ENCODE data around the gene SPOCD1.

SPOCD1 gene

DNA sequence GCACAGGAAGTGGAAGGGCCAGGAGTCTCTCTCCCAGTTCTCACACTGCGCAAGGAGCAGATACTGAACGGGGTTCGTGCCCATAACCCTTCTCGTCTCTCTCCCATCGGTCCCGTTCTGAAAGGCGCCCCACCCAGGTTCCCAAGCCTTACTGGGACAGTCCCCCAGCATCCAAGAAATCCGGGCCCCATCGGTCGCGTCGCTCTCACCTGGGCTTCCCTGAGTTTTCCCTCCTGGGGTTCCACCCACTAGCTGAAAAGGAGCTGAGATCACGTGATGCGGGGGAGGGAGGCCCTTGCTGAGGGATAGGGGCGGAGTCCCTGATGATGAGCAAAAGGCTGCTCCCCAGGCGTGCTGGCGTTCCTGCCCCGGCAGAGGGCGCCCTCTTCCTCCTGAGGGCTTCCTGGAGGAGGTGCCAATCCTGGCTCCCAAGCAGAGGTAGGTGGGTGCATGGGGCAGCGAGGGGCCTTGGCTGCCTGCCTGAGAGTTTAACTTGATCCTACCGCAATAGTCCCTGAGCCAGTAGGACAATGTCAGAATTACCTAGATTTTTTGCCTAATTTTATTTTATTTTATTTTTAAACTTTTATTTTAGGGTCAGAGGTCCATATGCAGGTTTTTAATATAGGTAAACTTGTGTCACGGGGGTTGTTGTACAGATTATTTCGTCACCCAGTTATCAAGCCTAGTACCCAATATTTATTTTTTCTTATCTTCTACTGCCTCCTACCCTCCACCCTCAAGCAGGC lies at the start of gene SPOCD1 (continued):
- TF ChIP-seq, protein P1, sequence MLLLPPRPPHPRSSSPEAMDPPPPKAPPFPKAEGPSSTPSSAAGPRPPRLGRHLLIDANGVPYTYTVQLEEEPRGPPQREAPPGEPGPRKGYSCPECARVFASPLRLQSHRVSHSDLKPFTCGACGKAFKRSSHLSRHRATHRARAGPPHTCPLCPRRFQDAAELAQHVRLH (tag by site-specific recombination; IDR thresholded peaks at IDR 0.05) = peak; percentile 98
- TF ChIP-seq SP3 (tag by site-specific recombination; IDR thresholded peaks at IDR 0.05) (peak; percentile 68), ZNF335 (tag by site-specific recombination; conservative IDR thresholded peaks at IDR 0.05) (peak; percentile 33; the same call in 1 of the 2 replicates), KLF16 (tag by site-specific recombination; IDR thresholded peaks at IDR 0.05) (peak; percentile 85), ZNF138 (tag by site-specific recombination; IDR thresholded peaks at IDR 0.05; ENCODE audit: borderline replicate concordance) (no peak), IKZF3 (tag by site-specific recombination; IDR thresholded peaks at IDR 0.05) (0 out of 2 replicates have a peak, but pooled peaks have one; percentile 27), ZNF24 (tag by site-specific recombination; IDR thresholded peaks at IDR 0.05) (0 out of 2 replicates have a peak, but pooled peaks have one; percentile 64), ZNF561 (tag by site-specific recombination; IDR thresholded peaks at IDR 0.05; ENCODE audit: borderline replicate concordance) (0 out of 2 replicates have a peak, but pooled peaks have one; percentile 35), ZNF274 (IDR thresholded peaks at IDR 0.05; ENCODE audit: low read length) (no peak), ZNF274 (tag by site-specific recombination; IDR thresholded peaks at IDR 0.05; ENCODE audit: borderline replicate concordance) (no peak), SP7 (tag by site-specific recombination; IDR thresholded peaks at IDR 0.05) (peak; percentile 82), ZNF324 (tag by site-specific recombination; IDR thresholded peaks at IDR 0.05) (0 out of 2 replicates have a peak, but pooled peaks have one; percentile 50), ZBTB21 (tag by site-specific recombination; IDR thresholded peaks at IDR 0.05) (0 out of 2 replicates have a peak, but pooled peaks have one; percentile 40), ZXDB (tag by site-specific recombination; IDR thresholded peaks at IDR 0.05) (peak; percentile 69), ZNF664 (tag by site-specific recombination; IDR thresholded peaks at IDR 0.05) (no peak), ZNF19 (tag by site-specific recombination; IDR thresholded peaks at IDR 0.05; ENCODE audit: low read depth) (no peak), ZNF629 (tag by site-specific recombination; IDR thresholded peaks at IDR 0.05) (peak; percentile 53; the same call in 1 of the 2 replicates), KLF9 (tag by site-specific recombination; IDR thresholded peaks at IDR 0.05; ENCODE audit: low read depth) (peak; percentile 63), TCF7L2 (IDR thresholded peaks at IDR 0.05; ENCODE audit: borderline replicate concordance, low read depth, low read length) (no peak), ZNF10 (tag by site-specific recombination; IDR thresholded peaks at IDR 0.05) (no peak), ZNF341 (tag by site-specific recombination; IDR thresholded peaks at IDR 0.05; ENCODE audit: low read depth) (no peak; the same call in 1 of the 2 replicates), ZNF169 (tag by site-specific recombination; IDR thresholded peaks at IDR 0.05) (no peak), ZBTB7A (tag by site-specific recombination; IDR thresholded peaks at IDR 0.05; ENCODE audit: low read depth) (no peak), REPIN1 (tag by site-specific recombination; IDR thresholded peaks at IDR 0.05; ENCODE audit: low read depth) (peak; percentile 20; the same call in 1 of the 2 replicates)
- TF ChIP-seq, protein P2, sequence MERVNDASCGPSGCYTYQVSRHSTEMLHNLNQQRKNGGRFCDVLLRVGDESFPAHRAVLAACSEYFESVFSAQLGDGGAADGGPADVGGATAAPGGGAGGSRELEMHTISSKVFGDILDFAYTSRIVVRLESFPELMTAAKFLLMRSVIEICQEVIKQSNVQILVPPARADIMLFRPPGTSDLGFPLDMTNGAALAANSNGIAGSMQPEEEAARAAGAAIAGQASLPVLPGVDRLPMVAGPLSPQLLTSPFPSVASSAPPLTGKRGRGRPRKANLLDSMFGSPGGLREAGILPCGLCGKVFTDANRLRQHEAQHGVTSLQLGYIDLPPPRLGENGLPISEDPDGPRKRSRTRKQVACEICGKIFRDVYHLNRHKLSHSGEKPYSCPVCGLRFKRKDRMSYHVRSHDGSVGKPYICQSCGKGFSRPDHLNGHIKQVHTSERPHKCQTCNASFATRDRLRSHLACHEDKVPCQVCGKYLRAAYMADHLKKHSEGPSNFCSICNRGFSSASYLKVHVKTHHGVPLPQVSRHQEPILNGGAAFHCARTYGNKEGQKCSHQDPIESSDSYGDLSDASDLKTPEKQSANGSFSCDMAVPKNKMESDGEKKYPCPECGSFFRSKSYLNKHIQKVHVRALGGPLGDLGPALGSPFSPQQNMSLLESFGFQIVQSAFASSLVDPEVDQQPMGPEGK (tag by site-specific recombination; IDR thresholded peaks at IDR 0.05) = peak; percentile 79
- TF ChIP-seq, protein P3, sequence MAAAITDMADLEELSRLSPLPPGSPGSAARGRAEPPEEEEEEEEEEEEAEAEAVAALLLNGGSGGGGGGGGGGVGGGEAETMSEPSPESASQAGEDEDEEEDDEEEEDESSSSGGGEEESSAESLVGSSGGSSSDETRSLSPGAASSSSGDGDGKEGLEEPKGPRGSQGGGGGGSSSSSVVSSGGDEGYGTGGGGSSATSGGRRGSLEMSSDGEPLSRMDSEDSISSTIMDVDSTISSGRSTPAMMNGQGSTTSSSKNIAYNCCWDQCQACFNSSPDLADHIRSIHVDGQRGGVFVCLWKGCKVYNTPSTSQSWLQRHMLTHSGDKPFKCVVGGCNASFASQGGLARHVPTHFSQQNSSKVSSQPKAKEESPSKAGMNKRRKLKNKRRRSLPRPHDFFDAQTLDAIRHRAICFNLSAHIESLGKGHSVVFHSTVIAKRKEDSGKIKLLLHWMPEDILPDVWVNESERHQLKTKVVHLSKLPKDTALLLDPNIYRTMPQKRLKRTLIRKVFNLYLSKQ (tag by site-specific recombination; IDR thresholded peaks at IDR 0.05; ENCODE audit: borderline replicate concordance) = no peak
- TF ChIP-seq, protein P4, sequence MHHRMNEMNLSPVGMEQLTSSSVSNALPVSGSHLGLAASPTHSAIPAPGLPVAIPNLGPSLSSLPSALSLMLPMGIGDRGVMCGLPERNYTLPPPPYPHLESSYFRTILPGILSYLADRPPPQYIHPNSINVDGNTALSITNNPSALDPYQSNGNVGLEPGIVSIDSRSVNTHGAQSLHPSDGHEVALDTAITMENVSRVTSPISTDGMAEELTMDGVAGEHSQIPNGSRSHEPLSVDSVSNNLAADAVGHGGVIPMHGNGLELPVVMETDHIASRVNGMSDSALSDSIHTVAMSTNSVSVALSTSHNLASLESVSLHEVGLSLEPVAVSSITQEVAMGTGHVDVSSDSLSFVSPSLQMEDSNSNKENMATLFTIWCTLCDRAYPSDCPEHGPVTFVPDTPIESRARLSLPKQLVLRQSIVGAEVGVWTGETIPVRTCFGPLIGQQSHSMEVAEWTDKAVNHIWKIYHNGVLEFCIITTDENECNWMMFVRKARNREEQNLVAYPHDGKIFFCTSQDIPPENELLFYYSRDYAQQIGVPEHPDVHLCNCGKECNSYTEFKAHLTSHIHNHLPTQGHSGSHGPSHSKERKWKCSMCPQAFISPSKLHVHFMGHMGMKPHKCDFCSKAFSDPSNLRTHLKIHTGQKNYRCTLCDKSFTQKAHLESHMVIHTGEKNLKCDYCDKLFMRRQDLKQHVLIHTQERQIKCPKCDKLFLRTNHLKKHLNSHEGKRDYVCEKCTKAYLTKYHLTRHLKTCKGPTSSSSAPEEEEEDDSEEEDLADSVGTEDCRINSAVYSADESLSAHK (tag by site-specific recombination; IDR thresholded peaks at IDR 0.05) = no peak
- TF ChIP-seq, protein P5, sequence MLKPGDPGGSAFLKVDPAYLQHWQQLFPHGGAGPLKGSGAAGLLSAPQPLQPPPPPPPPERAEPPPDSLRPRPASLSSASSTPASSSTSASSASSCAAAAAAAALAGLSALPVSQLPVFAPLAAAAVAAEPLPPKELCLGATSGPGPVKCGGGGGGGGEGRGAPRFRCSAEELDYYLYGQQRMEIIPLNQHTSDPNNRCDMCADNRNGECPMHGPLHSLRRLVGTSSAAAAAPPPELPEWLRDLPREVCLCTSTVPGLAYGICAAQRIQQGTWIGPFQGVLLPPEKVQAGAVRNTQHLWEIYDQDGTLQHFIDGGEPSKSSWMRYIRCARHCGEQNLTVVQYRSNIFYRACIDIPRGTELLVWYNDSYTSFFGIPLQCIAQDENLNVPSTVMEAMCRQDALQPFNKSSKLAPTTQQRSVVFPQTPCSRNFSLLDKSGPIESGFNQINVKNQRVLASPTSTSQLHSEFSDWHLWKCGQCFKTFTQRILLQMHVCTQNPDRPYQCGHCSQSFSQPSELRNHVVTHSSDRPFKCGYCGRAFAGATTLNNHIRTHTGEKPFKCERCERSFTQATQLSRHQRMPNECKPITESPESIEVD (tag by site-specific recombination; IDR thresholded peaks at IDR 0.05) = no peak
- TF ChIP-seq, protein P6, sequence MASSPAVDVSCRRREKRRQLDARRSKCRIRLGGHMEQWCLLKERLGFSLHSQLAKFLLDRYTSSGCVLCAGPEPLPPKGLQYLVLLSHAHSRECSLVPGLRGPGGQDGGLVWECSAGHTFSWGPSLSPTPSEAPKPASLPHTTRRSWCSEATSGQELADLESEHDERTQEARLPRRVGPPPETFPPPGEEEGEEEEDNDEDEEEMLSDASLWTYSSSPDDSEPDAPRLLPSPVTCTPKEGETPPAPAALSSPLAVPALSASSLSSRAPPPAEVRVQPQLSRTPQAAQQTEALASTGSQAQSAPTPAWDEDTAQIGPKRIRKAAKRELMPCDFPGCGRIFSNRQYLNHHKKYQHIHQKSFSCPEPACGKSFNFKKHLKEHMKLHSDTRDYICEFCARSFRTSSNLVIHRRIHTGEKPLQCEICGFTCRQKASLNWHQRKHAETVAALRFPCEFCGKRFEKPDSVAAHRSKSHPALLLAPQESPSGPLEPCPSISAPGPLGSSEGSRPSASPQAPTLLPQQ (tag by site-specific recombination; IDR thresholded peaks at IDR 0.05) = peak; percentile 57

Measured in HEK293 (cell line).